Esophagus muscularis mucosa (tissue), 3 donors: Measurements from ENCODE around the gene NT5DC3.

ENCODE experiments used
- POLR2A ChIP-seq: fragments of 450-650 bp; IDR thresholded peaks from one replicate; pipeline ENCODE4 v1.6.1; 2017; ENCODE audit warnings: antibody characterized with exemption, moderate library complexity, mild to moderate bottlenecking, low read depth
- POLR2AphosphoS5 ChIP-seq, 2 donors: sonication (generic); formaldehyde crosslinking; IDR thresholded peaks; one replicate each; pipeline ENCODE4 v1.6.1; 2017; ENCODE audit warnings: antibody characterized with exemption in 2 of 2
- TF ChIP-seq, protein P1 (sequence below), 3 experiments: fragments of 200-600 bp in 2 of 3; fragments of 450-650 bp in 1 of 3; sonication (generic) in 2 of 3; IDR thresholded peaks; one replicate each; pipeline ENCODE4 v1.5.1; 2017 to 2019; ENCODE audit warnings: antibody characterized with exemption in 3 of 3, mild to moderate bottlenecking in 2 of 3, moderate library complexity in 1 of 3

DNA sequence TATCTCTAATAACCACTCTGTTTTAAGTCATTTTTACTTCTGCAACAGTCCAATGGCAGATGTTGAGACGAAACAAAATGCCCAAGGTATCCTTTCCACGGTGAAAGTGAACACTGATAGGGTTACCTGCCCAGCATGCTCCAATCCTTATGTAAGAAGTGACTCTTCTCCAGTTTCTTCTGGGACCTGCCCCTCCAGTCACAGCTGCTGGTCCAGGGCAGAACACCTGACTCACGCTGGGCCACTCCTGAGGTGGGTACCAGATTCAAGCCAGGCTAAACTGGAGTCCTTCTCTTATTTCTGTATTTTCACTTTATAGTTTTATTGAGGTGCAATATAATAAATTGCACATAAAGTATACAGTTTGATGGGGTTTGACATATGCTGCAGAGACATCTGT, 16.7 kb downstream of the NT5DC3 start:
- TF ChIP-seq, protein P1, sequence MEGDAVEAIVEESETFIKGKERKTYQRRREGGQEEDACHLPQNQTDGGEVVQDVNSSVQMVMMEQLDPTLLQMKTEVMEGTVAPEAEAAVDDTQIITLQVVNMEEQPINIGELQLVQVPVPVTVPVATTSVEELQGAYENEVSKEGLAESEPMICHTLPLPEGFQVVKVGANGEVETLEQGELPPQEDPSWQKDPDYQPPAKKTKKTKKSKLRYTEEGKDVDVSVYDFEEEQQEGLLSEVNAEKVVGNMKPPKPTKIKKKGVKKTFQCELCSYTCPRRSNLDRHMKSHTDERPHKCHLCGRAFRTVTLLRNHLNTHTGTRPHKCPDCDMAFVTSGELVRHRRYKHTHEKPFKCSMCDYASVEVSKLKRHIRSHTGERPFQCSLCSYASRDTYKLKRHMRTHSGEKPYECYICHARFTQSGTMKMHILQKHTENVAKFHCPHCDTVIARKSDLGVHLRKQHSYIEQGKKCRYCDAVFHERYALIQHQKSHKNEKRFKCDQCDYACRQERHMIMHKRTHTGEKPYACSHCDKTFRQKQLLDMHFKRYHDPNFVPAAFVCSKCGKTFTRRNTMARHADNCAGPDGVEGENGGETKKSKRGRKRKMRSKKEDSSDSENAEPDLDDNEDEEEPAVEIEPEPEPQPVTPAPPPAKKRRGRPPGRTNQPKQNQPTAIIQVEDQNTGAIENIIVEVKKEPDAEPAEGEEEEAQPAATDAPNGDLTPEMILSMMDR (IDR thresholded peaks at IDR 0.05): no peak
- no peak for TF ChIP-seq POLR2A
- TF ChIP-seq POLR2AphosphoS5 (IDR thresholded peaks at IDR 0.05): no peak
